ENCODE results near the gene NUDCD2. TPM values are rescaled to one million over a fixed set of nuclear protein-coding genes. Genes with fewer than 3 reads are reported as not detected.

Gene NUDCD2, protein sequence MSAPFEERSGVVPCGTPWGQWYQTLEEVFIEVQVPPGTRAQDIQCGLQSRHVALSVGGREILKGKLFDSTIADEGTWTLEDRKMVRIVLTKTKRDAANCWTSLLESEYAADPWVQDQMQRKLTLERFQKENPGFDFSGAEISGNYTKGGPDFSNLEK
- total RNA-seq (2021; ENCODE audit: unreplicated experiment), result 56.8 TPM
- polyA plus RNA-seq (2012), result 18.2 and 24.7 TPM in 2 replicates
- percentile 83 among the genes with signal in this experiment for Bru-seq, nascent RNA
- percentile 80 among the genes with signal in this experiment for BruChase-seq, experiment 1, labeled RNA remaining after a 6-hour chase
- BruChase-seq, experiment 2, labeled RNA remaining after a 2-hour chase, result percentile 76 among the genes with signal in this experiment
- long read RNA-seq, full-length matches to known transcripts, result 55 of 75 reads
- long read RNA-seq, partial matches to known transcripts, result 3 of 75 reads
- long read RNA-seq, other reads (novel, unspliced or antisense), result 17 of 75 reads

DNA sequence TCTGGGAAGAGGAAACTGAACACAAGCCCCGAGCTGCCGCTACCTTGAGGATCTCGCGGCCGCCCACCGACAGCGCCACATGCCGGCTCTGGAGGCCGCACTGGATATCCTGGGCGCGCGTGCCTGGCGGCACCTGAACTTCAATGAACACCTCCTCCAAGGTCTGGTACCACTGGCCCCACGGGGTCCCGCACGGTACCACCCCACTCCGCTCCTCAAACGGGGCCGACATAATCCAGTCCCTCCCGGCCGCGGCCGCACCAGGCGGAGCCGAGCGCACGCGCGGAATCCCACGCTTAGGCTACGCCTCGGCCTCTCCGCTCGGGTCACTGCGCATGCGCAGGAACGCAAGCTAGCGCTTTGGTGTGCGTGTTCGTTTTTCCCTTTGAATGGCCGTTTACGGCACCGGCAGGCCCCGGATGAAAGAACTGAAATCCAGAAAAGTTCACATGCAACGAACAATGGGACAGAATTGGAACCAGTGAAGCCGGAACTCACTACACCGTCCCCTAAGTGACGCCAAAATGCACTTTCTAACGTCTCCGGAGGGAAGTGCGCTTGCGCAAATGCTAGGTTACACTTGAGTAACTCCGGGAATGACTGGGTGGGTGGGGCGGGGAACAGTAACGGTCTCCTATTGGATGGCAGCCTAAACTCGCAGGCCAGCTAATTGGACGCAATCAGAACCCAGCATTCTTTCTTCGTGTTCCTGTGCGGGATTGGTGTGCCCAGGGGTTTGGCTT, at the start of gene NUDCD2:
NUDCD2 (minus strand) TSS at position 284 of the 743 bp plus-strand sequence; CDS start at position 232, 52 bp downstream.
- H3K4me1 ChIP-seq (ENCODE audit: control insufficient read depth in 1 of 2, insufficient read depth in 2 of 2, low read length in 2 of 2), result peaks cover 7 to 25% of the 10 kb centered on the region in 2 experiments; a peak in 3 of 4 replicates
- CTCF ChIA-PET, result interaction anchor here (0.7 to 2.2 kb wide), 3 partner anchors 22 to 51 kb away, joined by 3 to 6 read pairs (median 5); partner anchors contain the start of genes CCNG1 and MAT2B
- H3K79me2 ChIP-seq (ENCODE audit: insufficient read depth, low read length), result peaks cover 87% of the 10 kb centered on the region
- ATAC-seq (peak; percentile 89), DNase-seq (ENCODE audit: low read depth, low spot score) (peak; percentile 97)
- POLR2A ChIA-PET, result interaction anchor here (1.0 to 5.0 kb wide), 8 partner anchors 9 to 46 kb away, joined by 3 to 34 read pairs (median 6); partner anchors contain the start of genes CCNG1 and MAT2B
- no peak within 1 kb of the TSS for H2AFZ ChIP-seq (ENCODE audit: low read depth, low read length, poor library complexity, severe bottlenecking)
- H3K9me2 ChIP-seq (ENCODE audit: insufficient read depth), result no peaks in the 10 kb centered on the region
- no TSS peak for BruUV-seq (replicated peaks)
- no peaks in the 10 kb centered on the region for H4K20me1 ChIP-seq (ENCODE audit: insufficient read depth)
- H3K9ac ChIP-seq (ENCODE audit: low read length), result peak within 1 kb of the TSS; percentile 97
- peaks cover 10 to 19% of the 10 kb centered on the region in 2 experiments for H3K36me3 ChIP-seq (ENCODE audit: control insufficient read depth in 1 of 2, insufficient read depth in 2 of 2, low read length in 2 of 2)
- H3K27ac ChIP-seq (ENCODE audit: low read depth, low read length), result peak within 1 kb of the TSS; percentile 87
- peak within 1 kb of the TSS; percentile 77 for H3K4me2 ChIP-seq (ENCODE audit: low read length)
- RAD21 ChIA-PET (ENCODE audit: low non-redundant PET in 1 of 2, low total read pairs in 2 of 2, uncharacterized antibody in 2 of 2, unreplicated experiment in 2 of 2), result no interaction called here
- intact Hi-C loops (cut with micrococcal nuclease), result loop anchor here (2.0 kb wide), 1 partner anchor 45 kb away; the partner anchor contains the start of gene MAT2B
- no peaks in the 10 kb centered on the region for H3K9me3 ChIP-seq (ENCODE audit: control insufficient read depth in 1 of 2, insufficient read depth in 1 of 2, low read depth in 1 of 2, low read length in 2 of 2)
- no peaks in the 10 kb centered on the region for H3K27me3 ChIP-seq (ENCODE audit: insufficient read depth, low read length)
- H3K4me3 ChIP-seq (replicated peaks in 1 of 2; ENCODE audit: low read depth in 1 of 2, low read length in 2 of 2), result peak within 1 kb of the TSS; percentile 79 to 88
- TF ChIP-seq SRF (IDR thresholded peaks at IDR 0.05; ENCODE audit: low read depth), result no peak
- TF ChIP-seq TCF7L2 (IDR thresholded peaks at IDR 0.05; ENCODE audit: borderline replicate concordance, extremely low read depth, insufficient read depth, insufficient read length), result no peak
- no peak for TF ChIP-seq ELF1 (IDR thresholded peaks at IDR 0.05; ENCODE audit: borderline replicate concordance, low read depth)
- peak; percentile 86 for TF ChIP-seq SIN3A (IDR thresholded peaks at IDR 0.05; ENCODE audit: low read depth)
- TF ChIP-seq, protein P1, sequence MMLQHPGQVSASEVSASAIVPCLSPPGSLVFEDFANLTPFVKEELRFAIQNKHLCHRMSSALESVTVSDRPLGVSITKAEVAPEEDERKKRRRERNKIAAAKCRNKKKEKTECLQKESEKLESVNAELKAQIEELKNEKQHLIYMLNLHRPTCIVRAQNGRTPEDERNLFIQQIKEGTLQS (IDR thresholded peaks at IDR 0.05), result no peak
- TF ChIP-seq EGR1 (IDR thresholded peaks at IDR 0.05; ENCODE audit: low read depth), result no peak
- TF ChIP-seq SP1 (IDR thresholded peaks at IDR 0.05; ENCODE audit: low read depth), result peak; percentile 80
- TF ChIP-seq, protein P2, sequence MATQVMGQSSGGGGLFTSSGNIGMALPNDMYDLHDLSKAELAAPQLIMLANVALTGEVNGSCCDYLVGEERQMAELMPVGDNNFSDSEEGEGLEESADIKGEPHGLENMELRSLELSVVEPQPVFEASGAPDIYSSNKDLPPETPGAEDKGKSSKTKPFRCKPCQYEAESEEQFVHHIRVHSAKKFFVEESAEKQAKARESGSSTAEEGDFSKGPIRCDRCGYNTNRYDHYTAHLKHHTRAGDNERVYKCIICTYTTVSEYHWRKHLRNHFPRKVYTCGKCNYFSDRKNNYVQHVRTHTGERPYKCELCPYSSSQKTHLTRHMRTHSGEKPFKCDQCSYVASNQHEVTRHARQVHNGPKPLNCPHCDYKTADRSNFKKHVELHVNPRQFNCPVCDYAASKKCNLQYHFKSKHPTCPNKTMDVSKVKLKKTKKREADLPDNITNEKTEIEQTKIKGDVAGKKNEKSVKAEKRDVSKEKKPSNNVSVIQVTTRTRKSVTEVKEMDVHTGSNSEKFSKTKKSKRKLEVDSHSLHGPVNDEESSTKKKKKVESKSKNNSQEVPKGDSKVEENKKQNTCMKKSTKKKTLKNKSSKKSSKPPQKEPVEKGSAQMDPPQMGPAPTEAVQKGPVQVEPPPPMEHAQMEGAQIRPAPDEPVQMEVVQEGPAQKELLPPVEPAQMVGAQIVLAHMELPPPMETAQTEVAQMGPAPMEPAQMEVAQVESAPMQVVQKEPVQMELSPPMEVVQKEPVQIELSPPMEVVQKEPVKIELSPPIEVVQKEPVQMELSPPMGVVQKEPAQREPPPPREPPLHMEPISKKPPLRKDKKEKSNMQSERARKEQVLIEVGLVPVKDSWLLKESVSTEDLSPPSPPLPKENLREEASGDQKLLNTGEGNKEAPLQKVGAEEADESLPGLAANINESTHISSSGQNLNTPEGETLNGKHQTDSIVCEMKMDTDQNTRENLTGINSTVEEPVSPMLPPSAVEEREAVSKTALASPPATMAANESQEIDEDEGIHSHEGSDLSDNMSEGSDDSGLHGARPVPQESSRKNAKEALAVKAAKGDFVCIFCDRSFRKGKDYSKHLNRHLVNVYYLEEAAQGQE (IDR thresholded peaks at IDR 0.05; ENCODE audit: low read depth), result no peak
- TF ChIP-seq JUND (IDR thresholded peaks at IDR 0.05), result no peak
- no peak for TF ChIP-seq ZNF274 (IDR thresholded peaks at IDR 0.05; ENCODE audit: low read depth, low read length)
- no peak for TF ChIP-seq YY1 (IDR thresholded peaks at IDR 0.05; ENCODE audit: extremely low read depth, insufficient replicate concordance, low read depth, low read length)
- TF ChIP-seq EZH2 (IDR thresholded peaks at IDR 0.05), result no peak
- peak; percentile 94 for TF ChIP-seq ZFX (IDR thresholded peaks at IDR 0.05)
- TF ChIP-seq, protein P3, sequence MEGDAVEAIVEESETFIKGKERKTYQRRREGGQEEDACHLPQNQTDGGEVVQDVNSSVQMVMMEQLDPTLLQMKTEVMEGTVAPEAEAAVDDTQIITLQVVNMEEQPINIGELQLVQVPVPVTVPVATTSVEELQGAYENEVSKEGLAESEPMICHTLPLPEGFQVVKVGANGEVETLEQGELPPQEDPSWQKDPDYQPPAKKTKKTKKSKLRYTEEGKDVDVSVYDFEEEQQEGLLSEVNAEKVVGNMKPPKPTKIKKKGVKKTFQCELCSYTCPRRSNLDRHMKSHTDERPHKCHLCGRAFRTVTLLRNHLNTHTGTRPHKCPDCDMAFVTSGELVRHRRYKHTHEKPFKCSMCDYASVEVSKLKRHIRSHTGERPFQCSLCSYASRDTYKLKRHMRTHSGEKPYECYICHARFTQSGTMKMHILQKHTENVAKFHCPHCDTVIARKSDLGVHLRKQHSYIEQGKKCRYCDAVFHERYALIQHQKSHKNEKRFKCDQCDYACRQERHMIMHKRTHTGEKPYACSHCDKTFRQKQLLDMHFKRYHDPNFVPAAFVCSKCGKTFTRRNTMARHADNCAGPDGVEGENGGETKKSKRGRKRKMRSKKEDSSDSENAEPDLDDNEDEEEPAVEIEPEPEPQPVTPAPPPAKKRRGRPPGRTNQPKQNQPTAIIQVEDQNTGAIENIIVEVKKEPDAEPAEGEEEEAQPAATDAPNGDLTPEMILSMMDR (IDR thresholded peaks at IDR 0.05 in 2 of 3, conservative IDR thresholded peaks at IDR 0.05 in 1 of 3; ENCODE audit: borderline replicate concordance in 1 of 3, insufficient read depth in 1 of 3, low read depth in 2 of 3, low read length in 2 of 3), result 0 out of 6 replicates have a peak, but pooled peaks of 1 of the 3 experiments have one; percentile 24
- TF ChIP-seq, protein P4, sequence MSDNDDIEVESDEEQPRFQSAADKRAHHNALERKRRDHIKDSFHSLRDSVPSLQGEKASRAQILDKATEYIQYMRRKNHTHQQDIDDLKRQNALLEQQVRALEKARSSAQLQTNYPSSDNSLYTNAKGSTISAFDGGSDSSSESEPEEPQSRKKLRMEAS (IDR thresholded peaks at IDR 0.05), result peak; percentile 91
- no peak for TF ChIP-seq EZH2phosphoT487 (IDR thresholded peaks at IDR 0.05; ENCODE audit: borderline replicate concordance)
- no peak for TF ChIP-seq CBX3 (IDR thresholded peaks at IDR 0.05; ENCODE audit: low read depth)
- no peak for TF ChIP-seq RAD21 (IDR thresholded peaks at IDR 0.05; ENCODE audit: low read depth)
- no peak for TF ChIP-seq CEBPB (IDR thresholded peaks at IDR 0.05; ENCODE audit: low read depth)

All from HCT116 (cell line).